Measurements from ENCODE around the gene CCR2.

DNA sequence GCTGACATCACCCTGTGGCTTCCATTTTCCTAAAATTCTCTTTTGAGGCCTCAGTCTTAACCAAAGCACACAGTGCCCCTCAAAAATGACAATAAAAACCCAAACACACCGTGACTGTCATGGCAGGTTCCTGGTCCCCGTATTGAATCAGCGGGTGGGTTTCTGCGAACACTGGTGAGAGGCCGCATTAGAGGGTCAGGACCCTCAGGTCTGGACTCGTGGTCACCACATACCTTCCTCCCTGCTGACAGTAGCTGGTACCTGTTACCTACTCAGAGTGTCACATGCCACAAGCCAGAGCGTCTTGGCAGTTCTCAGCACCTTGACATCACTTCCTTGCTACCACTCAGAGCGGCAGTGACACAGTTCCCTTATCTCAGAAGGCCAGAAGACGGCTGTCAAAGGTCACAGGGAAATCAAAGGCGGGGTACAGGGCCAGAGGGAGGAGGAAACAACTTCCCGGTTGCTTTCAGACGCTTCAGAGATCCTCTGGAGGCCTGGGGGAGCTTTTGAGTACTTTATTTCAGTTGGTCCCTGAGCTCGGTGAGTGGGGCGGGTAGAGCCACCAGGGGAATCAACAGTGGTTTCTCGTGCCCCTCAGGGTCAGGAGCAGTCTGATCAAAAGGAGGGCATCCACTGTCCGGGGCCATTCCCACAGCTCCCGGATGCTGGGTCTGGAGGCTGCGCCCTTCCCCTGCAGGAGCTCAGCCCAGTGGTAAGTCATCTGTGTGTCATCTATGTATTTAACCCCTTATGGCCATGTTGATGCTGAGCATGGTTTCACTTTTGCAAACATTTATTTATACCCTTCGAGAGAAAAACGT lies 53.1 kb downstream of the CCR2 start, which contains the start of the genes CCR5AS and CCRL2:
- TF ChIP-seq CTCF (IDR thresholded peaks at IDR 0.05): no peak
- no peak for TF ChIP-seq POLR2A (IDR thresholded peaks at IDR 0.05)
- peak in 1 of 3 donors; percentile 36 for TF ChIP-seq POLR2AphosphoS5 (IDR thresholded peaks at IDR 0.05)
